H1 (cell line): ENCODE measurements around the gene CEP170.
"Not testable (repeated sequence)": the region's sequence is repeated elsewhere in the genome, so short reads cannot be mapped to it uniquely, and the experiment has no call there.

Experiments
- ATF2 ChIP-seq: IDR thresholded peaks from 2 replicates; pipeline ENCODE4 v1.6.1; 2012; ENCODE audit warnings: low read length, inconsistent platforms
- EP300 ChIP-seq, 2 experiments: IDR thresholded peaks; 1 replicate in 1 of 2; 2 replicates in 1 of 2; pipeline ENCODE4 v1.6.1; 2011 to 2012; ENCODE audit warnings: low read depth in 2 of 2, low read length in 2 of 2, mild to moderate bottlenecking in 2 of 2, borderline replicate concordance in 1 of 2, inconsistent platforms in 1 of 2, moderate library complexity in 1 of 2
- SIN3A ChIP-seq, 2 experiments: IDR thresholded peaks in 1 of 2; conservative IDR thresholded peaks in 1 of 2; 2 replicates each; pipeline ENCODE4 v1.6.1; 2011 to 2012; ENCODE audit warnings: low read length in 2 of 2, improper control_type of control experiment in 1 of 2, low read depth in 1 of 2, mild to moderate bottlenecking in 1 of 2
- SP1 ChIP-seq: IDR thresholded peaks from 2 replicates; pipeline ENCODE4 v1.6.1; 2011; ENCODE audit warnings: low read depth, low read length
- TAF1 ChIP-seq: IDR thresholded peaks from 2 replicates; pipeline ENCODE4 v1.6.1; 2011; ENCODE audit warnings: mild to moderate bottlenecking, low read depth, low read length
- USF2 ChIP-seq: IDR thresholded peaks from 2 replicates; pipeline ENCODE4 v1.6.1; 2011; ENCODE audit warnings: low read length, improper control_type of control experiment

- not testable (repeated sequence) for TF ChIP-seq USF2; EP300 (IDR thresholded peaks at IDR 0.05; ENCODE audit: borderline replicate concordance in 1 of 2, low read depth in 2 of 2, low read length in 2 of 2); SP1; ATF2; TAF1; SIN3A (conservative IDR thresholded peaks at IDR 0.05 in 1 of 2, IDR thresholded peaks at IDR 0.05 in 1 of 2; ENCODE audit: low read depth in 1 of 2, low read length in 2 of 2)
These were observed 140.9 kb downstream of the CEP170 start for GRCh38 chr1:243114059-243114713.
